NCI-H2171 treated with DMSO at 0.1 percent for 48 hours (cell line): ENCODE data around the gene KRT7.
"Not testable (repeated sequence)": the region's sequence is repeated elsewhere in the genome, so short reads cannot be mapped to it uniquely, and the experiment has no call there.

Experiments used
- DNase-seq: peaks from one replicate; lab custom pipeline; 2025; lab: John Stamatoyannopoulos, UW

Gene KRT7

DNA sequence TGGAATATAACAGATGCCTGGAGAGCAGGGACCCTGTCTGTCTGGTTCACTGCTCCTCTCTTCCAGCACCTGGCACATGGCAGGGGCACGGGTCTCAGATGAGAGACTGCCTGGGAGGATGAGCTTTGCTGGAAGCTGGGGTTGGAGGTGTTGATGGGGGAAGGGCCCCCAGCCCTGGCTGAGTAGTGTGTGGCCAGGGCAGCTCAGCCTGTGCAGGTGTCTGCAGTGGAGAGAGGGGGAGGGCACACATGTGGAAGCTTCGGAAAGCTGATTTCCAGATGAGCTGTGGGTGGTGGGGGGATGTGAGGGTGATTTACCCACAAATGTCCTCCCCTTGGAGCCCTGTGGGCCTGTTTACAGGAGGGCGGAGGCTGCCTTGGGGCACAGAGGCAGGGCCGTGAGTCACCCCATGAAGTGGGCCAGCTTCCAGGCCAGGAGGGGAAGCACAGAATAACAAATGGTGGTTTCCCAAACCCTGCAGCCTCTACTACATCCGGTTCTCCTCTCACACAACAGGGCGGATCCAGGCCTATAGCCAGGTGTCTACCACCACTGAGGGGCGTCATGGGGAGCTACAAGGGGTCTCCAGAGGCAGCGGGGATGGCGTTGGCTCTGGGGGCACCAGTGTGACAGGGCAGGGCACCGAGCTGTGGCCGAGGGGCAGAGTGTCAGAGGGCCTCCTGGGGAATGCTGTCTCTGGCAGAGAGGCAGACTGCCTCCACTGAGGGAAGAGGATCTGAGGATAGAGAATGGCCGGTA, 11.0 kb downstream of the KRT7 start:
- DNase-seq = peak; percentile 62

GRCh38 chr12:52244615-52244994, 11.6 kb downstream of the KRT7 start:
- DNase-seq = no peak

DNA sequence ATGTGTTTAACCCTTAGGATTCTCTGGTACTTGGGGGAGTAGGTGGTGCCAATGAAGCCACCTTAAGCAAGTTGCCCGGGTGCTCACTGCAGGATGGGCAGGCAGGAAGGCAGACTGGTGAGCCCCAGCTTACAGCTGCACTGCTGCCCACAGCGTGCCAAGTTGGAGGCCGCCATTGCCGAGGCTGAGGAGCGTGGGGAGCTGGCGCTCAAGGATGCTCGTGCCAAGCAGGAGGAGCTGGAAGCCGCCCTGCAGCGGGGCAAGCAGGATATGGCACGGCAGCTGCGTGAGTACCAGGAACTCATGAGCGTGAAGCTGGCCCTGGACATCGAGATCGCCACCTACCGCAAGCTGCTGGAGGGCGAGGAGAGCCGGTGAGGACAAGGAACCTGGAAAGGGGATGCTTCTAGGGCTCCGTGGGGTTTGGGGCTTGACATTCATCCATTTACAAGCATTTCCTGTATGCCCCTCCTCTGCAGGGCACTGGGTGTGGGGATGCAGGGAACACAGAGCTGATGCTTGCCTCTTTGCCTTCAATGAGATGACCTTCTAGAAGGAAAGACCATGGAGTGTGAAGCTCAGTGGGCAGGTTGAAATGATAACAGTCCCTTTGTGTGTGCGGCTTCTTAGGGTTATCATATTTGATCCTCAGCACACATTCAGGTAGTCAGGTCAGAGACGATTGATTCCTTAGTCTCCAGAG, 12.4 kb downstream of the KRT7 start:
- DNase-seq = no peak

DNA sequence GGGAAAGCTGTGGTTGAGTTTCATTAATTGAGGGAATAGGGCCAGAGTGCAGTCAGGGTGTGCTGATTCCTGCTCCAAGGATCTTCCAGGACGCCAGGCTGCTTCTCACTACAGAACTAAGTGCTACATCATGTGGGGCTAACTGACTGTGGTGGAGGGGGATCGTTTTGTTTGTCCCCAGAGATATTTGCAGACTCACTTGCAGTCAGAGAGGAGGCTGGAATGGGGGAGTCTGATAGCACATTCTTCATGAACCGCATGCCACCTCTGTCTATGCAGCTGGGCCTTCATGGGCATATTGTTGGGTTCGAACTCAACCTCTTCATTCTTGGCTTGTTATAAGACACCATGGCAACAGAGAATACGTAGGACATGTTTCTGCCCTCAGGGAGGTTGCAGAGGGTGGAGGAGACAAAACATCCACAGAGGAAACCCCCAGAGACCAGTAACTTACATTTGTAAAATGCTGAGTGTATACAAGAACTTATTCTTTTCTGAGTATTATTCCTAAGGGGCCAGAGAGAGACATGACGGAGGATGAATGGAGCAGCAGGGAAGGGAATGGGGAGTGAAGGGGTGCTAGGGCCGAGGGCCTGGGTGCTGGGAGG, 13.0 kb downstream of the KRT7 start:
- DNase-seq = no peak

DNA sequence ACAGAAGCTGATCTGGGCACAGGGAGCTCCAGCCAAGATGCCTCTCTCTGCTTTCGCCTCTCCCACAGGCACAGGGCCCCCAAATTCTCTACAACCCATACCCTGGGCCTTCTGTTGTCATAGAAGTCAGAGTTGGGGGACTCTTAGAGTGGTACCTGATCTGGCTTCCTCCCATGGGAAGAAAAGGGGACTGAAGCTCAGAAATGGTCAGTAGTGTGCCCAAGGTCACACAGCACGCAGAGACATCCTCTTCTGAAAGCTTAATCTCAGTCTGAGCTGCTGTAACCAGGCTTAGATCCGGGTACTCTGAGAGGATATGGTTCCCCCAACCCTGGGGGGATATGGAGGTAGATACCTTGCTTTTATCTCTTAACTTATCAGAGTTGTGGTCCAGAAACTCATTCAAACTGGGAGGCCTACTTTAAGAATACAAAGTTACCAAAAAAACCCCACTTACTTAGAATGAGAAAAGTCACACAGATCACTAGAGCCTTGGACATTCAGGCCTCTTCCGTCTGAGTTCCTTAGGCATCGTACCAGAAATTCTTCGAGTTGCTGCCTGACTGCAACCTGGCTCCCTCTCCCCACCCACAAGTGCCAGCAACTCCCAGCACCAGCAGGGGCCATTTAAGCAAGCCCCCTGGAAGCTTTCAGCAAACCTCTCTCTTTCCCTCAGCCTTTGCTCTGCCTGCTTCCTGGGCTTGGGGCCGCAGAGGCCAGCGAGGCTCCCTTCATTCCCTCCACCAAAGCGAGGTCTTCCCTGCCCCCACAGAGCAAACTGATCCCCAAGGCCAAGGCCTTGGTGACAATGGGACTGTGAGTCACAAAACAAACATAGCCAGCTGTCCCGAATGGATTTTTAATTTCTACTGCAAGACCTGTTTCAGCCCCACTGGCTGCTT, 13.9 kb downstream of the KRT7 start:
- DNase-seq = peak; percentile 80

DNA sequence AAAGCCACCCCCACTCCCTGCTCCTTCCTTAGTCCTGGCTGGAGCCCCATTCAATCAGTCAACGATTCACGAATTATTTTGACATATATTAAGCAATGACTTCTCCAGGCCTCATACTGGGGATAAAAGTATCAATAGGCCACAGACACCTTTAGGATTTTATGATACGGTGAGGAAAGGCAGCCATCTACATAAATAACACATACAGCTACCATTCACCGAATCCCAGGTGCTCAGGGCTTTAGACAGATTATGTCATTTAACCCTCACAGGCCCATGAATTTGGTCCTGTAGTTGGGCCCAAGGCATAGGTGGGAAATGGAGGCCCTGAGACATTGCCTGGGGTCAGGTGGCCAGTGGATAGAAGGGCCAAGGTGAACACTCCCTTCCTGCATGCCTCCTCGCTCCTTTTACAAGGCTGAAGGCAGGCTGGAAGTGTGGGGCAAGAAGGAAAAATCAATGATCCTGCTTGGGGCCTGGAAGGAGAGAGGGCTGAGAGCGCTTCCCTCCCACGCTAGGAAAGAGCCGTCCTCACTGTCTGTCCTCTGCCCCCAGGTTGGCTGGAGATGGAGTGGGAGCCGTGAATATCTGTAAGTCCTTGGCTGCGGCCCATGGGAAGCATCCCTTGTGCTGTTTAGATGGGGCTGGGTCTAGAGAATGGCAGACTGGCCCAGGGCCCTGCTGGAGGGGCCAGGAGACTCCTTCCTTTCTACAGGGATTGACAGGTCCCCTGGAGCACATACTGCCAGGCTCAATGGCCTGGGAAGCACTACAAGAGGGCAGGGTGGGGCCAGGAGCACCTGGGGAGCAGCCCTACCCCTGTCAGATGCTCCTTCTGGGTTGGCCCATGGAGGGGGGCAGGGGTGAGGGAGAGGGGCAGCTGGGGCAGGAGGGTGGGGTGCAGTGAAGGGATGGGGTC, 14.8 kb downstream of the KRT7 start:
- no peak for DNase-seq

GRCh38 chr12:52248541-52249461, 15.8 kb downstream of the KRT7 start:
- DNase-seq = no peak

DNA sequence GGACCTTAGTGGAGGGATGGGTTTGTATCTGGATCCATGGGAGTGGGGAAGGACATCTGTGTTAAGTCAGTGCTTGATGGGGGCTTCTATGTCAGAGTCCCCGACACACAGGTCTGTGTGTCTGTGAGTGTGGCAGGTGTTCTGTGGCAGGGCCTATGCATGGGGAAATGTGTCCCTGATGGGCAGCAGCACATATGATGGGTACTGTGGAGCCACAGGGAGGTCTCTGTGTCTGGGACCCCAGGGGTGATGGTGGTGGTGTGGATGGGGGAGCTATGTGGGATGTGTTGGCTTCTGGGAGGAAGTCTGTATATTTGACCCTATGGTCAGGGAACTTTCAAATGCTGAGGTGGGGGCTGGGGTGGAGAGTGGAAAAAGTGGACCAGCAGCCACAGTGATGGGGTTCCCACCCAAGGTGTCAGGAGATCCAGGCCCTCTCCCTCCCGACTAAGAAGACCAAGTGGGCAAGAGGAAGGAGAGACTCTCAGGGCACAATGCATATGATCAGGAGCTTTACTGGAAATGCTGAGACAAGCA, 16.5 kb downstream of the KRT7 start:
- DNase-seq = no peak

DNA sequence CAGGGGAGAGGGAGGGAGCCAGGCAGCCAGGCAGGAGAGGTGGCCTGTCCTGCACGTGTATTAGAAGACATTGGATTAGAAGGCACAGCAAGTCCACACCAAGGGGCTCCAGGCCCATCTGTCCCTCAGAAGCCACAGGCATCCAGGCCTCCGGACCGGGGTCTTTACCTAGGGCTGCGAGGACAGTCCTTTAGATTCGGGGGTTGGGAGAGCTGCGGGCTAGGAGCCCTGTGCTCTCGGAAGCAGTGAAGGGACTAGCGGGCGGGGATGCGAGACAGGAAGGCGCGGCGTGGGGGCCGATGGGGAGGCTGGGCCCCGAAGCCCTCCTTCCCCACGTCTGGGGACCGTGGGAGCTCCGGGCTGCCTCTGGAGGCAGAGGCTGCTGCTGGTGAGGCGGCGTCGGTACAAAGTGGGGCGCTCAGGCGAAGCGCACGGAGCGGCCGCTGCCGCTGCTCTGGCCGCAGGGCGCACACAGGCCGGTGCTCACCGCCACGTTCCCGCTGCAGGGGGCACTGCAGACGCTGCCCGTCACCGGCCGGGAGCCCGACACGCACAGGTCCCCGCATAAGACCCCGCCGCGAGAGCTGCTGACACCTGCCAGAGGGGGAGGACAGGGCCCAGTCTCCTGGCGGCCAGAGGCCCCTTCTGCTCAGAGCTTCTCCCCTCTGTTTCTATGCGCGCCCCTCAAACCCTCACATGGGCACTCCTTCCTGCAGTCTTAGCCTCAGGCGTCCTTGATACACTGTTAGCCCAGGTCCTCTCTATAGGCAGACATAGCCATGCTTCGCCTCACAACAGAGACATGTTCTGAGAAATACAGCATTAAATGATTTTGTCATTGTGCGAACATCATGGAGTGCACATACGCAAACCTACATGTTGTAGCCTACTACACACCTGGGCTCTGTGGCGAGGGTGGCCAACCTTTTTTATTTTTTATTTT, 17.3 kb downstream of the KRT7 start:
- DNase-seq = no peak

DNA sequence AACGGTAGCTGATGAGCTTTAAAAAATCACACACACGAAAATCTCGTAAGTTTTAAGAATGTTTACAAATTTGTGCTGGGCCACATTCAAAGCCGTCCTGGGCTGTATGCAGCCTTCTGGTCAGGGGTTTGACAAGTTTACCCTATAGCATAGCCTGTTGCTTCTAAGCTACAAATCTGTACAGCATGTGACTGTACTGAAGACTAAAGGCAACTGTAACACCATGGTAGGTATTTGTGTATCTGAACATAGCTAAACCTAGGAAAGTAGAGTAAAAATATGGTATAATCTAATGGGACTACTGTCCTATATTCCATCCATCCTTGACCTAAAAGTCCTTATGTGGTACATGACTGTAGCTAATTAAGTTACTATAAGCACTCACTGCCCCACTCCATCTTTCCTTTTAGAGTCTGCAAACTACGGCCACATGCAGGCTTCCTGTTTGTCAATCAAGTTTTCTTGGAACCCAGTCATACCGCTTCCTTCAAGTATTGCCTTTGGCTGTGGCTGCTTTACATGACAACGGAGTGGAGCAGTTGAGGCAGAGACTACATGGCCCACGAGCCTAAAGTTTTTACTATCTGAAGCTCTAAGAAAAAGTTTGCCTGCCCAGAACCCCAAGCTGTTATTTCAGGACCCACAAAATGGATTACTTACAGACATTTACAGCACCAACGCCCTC, 18.5 kb downstream of the KRT7 start:
- DNase-seq = no peak

GRCh38 chr12:52252175-52252615, 19.2 kb downstream of the KRT7 start:
- DNase-seq = not testable (repeated sequence)

- DNase-seq = no peak
These were observed 19.8 kb downstream of the KRT7 start for GRCh38 chr12:52252728-52253343.

GRCh38 chr12:52253391-52254179, 20.5 kb downstream of the KRT7 start:
- no peak for DNase-seq

- DNase-seq = no peak
These were observed 21.3 kb downstream of the KRT7 start for GRCh38 chr12:52254180-52254964.

GRCh38 chr12:52254965-52255751, 22.1 kb downstream of the KRT7 start:
- DNase-seq = no peak
